BLaER1 treated with 17β-estradiol and CSF1 and Interleukin-3, amounts not matched to agents 10 nM and 100 nM (cell line): ENCODE data around the gene RGPD8.
"Not testable (repeated sequence)": the region's sequence is repeated elsewhere in the genome, so short reads cannot be mapped to it uniquely, and the experiment has no call there.

Experiments
- H3K27ac ChIP-seq, 11 experiments: shearing (Covaris generic); formaldehyde crosslinking; 2 replicates each; pipeline ENCODE4 v1.8.1; 2022
- H3K27me3 ChIP-seq, 11 experiments: shearing (Covaris generic); formaldehyde crosslinking; 2 replicates each; pipeline ENCODE4 v1.8.1; 2022
- H3K36me3 ChIP-seq, 11 experiments: shearing (Covaris generic); formaldehyde crosslinking; 2 replicates each; pipeline ENCODE4 v1.8.1; 2022
- H3K4me1 ChIP-seq, 10 experiments: shearing (Covaris generic); formaldehyde crosslinking; 2 replicates each; pipeline ENCODE4 v1.8.1; 2022
- H3K4me2 ChIP-seq, 11 experiments: shearing (Covaris generic); formaldehyde crosslinking; 2 replicates each; pipeline ENCODE4 v1.8.1; 2022
- H3K4me3 ChIP-seq, 10 experiments: shearing (Covaris generic); formaldehyde crosslinking; 2 replicates each; pipeline ENCODE4 v1.8.1; 2022
- H3K9ac ChIP-seq, 11 experiments: shearing (Covaris generic); formaldehyde crosslinking; 2 replicates each; pipeline ENCODE4 v1.8.1; 2022
- H3K9me3 ChIP-seq, 11 experiments: shearing (Covaris generic); formaldehyde crosslinking; replicated peaks in 1 of 11; 2 replicates each; pipeline ENCODE4 v1.8.1; 2022
- H4K20me1 ChIP-seq, 11 experiments: shearing (Covaris generic); formaldehyde crosslinking; 2 replicates each; pipeline ENCODE4 v1.8.1; 2022
- Cebpa-rat ChIP-seq, 11 experiments: shearing (Covaris generic); IDR thresholded peaks; 2 replicates each; pipeline ENCODE4 v1.8.1; 2022

RGPD8 gene

DNA sequence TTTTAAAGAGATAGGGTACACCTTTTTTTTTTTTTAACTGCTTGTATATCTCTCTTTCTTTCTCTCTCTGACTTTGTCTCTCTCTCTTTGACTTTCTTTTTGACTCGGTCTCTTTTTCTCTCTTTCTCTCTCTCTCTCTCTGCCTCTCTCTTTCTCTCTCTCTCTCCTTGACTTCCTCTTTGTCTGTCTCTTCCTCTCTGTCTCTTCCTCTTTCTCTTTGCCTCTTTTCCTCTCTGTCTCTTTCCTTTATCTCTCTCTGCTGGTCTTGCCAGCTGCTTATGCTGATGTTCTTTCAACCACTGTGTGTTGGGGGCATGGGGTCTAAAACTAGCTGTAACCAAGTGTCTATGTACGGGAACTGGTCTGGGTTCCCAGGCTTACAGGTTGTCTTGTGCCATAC is 81.2 kb downstream of the RGPD8 start:
- H3K27me3 ChIP-seq, H3K9me3 ChIP-seq, H3K4me3 ChIP-seq, H3K27ac ChIP-seq, H3K36me3 ChIP-seq, H3K9ac ChIP-seq, H3K4me1 ChIP-seq, H4K20me1 ChIP-seq: not testable (repeated sequence)
- H3K4me2 ChIP-seq, result peak overlapping the region in 5 of 11 experiments; percentile 4 to 55 (median 39); a peak in 8 of 22 replicates

DNA sequence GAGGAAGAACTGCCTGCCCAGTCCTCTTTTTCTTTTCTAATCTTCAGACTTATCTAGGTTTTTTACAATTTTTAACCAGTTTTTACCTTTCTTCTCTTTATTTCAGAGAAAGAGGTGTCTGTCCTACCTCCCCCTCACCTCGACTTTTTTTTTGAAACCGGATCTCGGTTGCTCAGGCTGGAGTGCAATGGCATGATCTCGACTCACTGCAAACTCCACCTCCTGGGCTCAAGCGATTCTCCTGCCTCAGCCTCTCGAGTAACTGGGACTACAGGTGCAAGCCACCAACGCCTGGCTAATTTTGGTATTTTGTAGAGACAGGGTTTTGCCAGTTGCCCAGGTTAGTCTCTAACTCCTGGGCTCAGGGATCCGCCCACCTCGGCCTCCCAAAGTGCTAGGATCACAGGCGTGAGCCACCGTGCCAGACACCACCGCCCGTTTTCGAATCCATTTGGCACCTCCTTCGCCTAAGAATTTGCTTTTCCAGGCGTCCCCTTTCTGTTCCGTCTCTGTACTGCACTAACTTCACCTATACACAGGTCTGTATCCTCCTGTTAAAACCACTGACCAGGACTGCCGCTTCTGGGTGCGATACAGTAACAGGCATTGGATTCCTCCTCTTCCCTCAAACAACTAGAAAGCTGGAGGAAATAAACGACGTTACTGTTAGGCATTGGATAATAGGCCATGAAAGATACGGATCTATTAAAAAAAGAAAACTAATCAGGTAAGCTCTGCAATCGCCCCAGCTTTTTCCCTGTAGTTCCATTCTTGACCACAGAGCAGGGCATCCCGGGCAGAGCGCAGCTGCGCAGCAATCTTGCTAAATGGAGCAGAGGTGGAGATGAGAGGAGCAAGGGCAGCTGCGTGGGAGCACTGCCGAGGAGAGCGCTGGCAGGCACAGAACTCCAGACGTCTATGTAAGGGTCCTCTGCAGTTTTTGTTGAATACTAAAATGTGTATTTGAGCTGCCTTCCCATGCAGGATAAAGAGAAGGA is 88.1 kb downstream of the RGPD8 start:
- Histone ChIP-seq H3K9me3 (peaks cover 0 to 4% (median 0%) of the 10 kb centered on the region in 11 experiments; a peak in 1 of 22 replicates), H3K27ac (no peak overlapping the region), H3K9ac (no peak overlapping the region), H3K27me3 (no peaks in the 10 kb centered on the region), H3K4me1 (no peaks in the 10 kb centered on the region), H3K4me2 (no peak overlapping the region), H3K4me3 (no peak overlapping the region), H4K20me1 (no peaks in the 10 kb centered on the region), H3K36me3 (no peaks in the 10 kb centered on the region)
- no peak for TF ChIP-seq Cebpa-rat (IDR thresholded peaks at IDR 0.05)

- H3K9me3 ChIP-seq, result peaks cover 0 to 4% (median 0%) of the 10 kb centered on the region in 11 experiments; a peak in 1 of 22 replicates
- H3K9ac ChIP-seq, result no peak overlapping the region
- no peaks in the 10 kb centered on the region for H3K36me3 ChIP-seq
- no peaks in the 10 kb centered on the region for H4K20me1 ChIP-seq
- H3K27me3 ChIP-seq, result no peaks in the 10 kb centered on the region
- no peak overlapping the region for H3K4me2 ChIP-seq
- H3K27ac ChIP-seq, result no peak overlapping the region
- no peak overlapping the region for H3K4me3 ChIP-seq
- TF ChIP-seq Cebpa-rat (IDR thresholded peaks at IDR 0.05), result no peak
- no peaks in the 10 kb centered on the region for H3K4me1 ChIP-seq
Measured at GRCh38 chr2:112343827-112344585, 89.4 kb downstream of the RGPD8 start.

DNA sequence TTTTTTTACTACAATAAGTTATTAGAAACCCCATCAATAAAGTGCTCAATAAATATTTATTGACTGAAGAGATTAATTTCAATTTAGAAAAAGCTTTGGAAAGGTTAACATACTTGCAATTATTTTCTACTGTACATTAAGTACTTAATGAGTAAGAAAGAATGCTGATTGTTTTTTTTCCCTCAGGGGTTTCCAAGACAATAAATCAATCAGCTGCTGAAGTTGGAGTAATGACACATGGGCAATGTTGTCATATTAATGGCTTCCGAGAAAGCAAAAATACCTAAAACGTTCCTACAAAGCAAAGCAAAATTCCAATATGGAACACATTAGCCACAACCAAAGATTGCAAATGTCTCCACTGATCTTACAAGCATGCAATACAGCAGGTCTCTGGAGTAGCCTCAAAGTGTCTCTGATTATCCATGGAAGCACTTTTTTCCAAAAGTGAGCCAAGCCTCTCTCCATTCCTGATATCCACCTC is 91.3 kb downstream of the RGPD8 start:
- Histone ChIP-seq H3K4me2 (no peak overlapping the region), H3K36me3 (no peaks in the 10 kb centered on the region), H3K27ac (no peak overlapping the region), H3K9me3 (peaks cover 0 to 4% (median 0%) of the 10 kb centered on the region in 11 experiments; a peak in 1 of 22 replicates), H3K4me3 (no peak overlapping the region), H3K4me1 (no peaks in the 10 kb centered on the region), H3K27me3 (no peaks in the 10 kb centered on the region), H4K20me1 (no peaks in the 10 kb centered on the region), H3K9ac (no peak overlapping the region)
- no peak for TF ChIP-seq Cebpa-rat (IDR thresholded peaks at IDR 0.05)

GRCh38 chr2:112340475-112341267 is 92.8 kb downstream of the RGPD8 start:
- no peak overlapping the region for H3K9ac ChIP-seq

DNA sequence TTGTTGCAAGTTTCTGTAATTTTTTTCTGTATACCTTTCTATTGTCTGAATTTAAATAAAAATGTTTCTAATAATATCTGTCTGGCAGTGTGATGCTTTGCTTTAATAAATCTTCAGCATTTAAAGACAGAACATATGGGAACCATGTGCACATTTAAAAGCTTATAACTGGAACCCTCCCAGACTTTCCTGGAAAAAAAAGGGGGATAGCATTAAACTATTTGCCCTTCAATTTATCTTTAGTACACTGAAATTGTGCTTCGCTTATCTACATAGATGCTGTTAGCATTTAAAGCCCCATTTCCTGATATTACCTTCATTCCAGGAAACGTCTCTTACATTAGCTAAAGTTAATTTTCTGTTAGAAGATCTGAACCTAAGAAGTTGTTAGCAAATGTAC is 93.5 kb downstream of the RGPD8 start:
- no peak overlapping the region for H3K4me3 ChIP-seq
- no peak for TF ChIP-seq Cebpa-rat (IDR thresholded peaks at IDR 0.05)
- no peaks in the 10 kb centered on the region for H3K4me1 ChIP-seq
- no peaks in the 10 kb centered on the region for H4K20me1 ChIP-seq
- no peaks in the 10 kb centered on the region for H3K27me3 ChIP-seq
- no peak overlapping the region for H3K27ac ChIP-seq
- H3K9ac ChIP-seq, result no peak overlapping the region
- no peaks in the 10 kb centered on the region for H3K36me3 ChIP-seq
- H3K9me3 ChIP-seq, result 0 out of 22 replicates have a peak, but pooled peaks cover 0 to 4% (median 0%) of the 10 kb centered on the region in 11 experiments
- no peak overlapping the region for H3K4me2 ChIP-seq

More at GRCh38 chr2:112340475-112341267, 92.8 kb downstream of the RGPD8 start:
- H4K20me1 ChIP-seq, result no peaks in the 10 kb centered on the region
- no peaks in the 10 kb centered on the region for H3K27me3 ChIP-seq
- no peaks in the 10 kb centered on the region for H3K4me1 ChIP-seq
- H3K4me3 ChIP-seq, result no peak overlapping the region
- peaks cover 0 to 4% (median 0%) of the 10 kb centered on the region in 11 experiments; a peak in 1 of 22 replicates for H3K9me3 ChIP-seq
- no peaks in the 10 kb centered on the region for H3K36me3 ChIP-seq
- H3K4me2 ChIP-seq, result no peak overlapping the region
- no peak for TF ChIP-seq Cebpa-rat (IDR thresholded peaks at IDR 0.05)
- H3K27ac ChIP-seq, result no peak overlapping the region

DNA sequence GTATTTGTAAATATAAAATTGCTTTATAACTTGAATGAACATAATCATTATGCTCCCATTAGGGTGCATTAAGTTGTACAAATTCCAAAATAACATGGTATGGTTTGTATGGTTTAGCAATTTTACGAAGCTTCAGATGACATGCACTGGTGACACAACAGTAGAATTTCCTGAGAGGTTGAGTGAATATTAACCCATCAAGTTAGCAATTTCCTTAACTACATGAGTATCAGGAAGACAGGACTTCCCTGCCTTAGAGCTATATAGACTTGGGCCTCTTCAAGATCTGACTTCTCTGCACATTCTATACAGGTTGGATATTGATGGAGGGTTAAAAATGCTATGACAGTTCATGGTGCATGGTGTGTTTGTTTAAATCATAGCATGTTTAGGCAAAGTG is 97.8 kb downstream of the RGPD8 start:
- H3K4me2 ChIP-seq, result no peak overlapping the region
- no peaks in the 10 kb centered on the region for H3K4me1 ChIP-seq
- H4K20me1 ChIP-seq, result no peaks in the 10 kb centered on the region
- TF ChIP-seq Cebpa-rat (IDR thresholded peaks at IDR 0.05), result no peak
- no peak overlapping the region for H3K9ac ChIP-seq
- H3K27ac ChIP-seq, result no peak overlapping the region
- H3K4me3 ChIP-seq, result no peak overlapping the region
- H3K9me3 ChIP-seq, result no peaks in the 10 kb centered on the region
- no peaks in the 10 kb centered on the region for H3K27me3 ChIP-seq
- H3K36me3 ChIP-seq, result peaks cover 0 to 12% (median 4%) of the 10 kb centered on the region in 11 experiments; a peak in 7 of 22 replicates

DNA sequence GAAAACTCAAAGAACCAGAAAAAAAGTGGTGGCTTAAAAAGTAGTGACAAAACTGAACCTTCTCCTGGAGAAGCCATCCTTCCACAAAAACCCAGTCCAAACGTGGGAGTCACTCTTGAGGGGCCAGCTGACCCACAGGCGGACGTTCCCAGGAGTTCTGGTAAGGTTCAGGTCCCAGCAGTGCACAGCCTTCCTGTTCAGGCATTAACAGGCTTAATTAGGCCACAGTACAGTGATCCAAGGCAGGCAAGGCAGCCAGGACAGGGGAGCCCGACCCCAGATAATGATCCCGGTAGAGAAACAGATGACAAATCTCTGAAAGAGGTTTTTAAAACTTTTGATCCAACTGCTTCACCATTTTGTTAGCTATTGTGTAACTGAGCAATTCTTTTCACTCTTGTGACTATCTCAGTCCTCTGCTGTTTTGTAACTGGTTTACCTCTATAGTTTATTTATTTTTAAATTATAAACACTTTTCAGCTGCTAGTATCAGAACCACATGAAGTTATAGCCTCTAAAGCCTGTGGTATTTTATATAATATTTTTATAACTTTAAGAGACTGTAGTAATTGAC is 101.2 kb downstream of the RGPD8 start:
- Histone ChIP-seq H3K27ac (no peak overlapping the region), H3K4me3 (no peak overlapping the region), H3K4me1 (no peaks in the 10 kb centered on the region), H3K27me3 (no peaks in the 10 kb centered on the region), H3K9me3 (peaks cover 7 to 13% (median 10%) of the 10 kb centered on the region in 11 experiments; a peak in 19 of 22 replicates), H3K36me3 (peaks cover 0 to 21% (median 13%) of the 10 kb centered on the region in 11 experiments; a peak in 13 of 22 replicates), H4K20me1 (no peaks in the 10 kb centered on the region), H3K9ac (no peak overlapping the region), H3K4me2 (no peak overlapping the region)
- no peak for TF ChIP-seq Cebpa-rat (IDR thresholded peaks at IDR 0.05)
